ENCODE results near the gene SH3RF2. TPM values are rescaled to one million over a fixed set of nuclear protein-coding genes. Genes with fewer than 3 reads are reported as not detected.

The SH3RF2 gene
- total and polyA plus RNA-seq, 10 of the 15 experiments (the other 5 are each of a cell fraction or from before 2014, with no cell fraction given), result 0.15 TPM; not detected in 9

DNA sequence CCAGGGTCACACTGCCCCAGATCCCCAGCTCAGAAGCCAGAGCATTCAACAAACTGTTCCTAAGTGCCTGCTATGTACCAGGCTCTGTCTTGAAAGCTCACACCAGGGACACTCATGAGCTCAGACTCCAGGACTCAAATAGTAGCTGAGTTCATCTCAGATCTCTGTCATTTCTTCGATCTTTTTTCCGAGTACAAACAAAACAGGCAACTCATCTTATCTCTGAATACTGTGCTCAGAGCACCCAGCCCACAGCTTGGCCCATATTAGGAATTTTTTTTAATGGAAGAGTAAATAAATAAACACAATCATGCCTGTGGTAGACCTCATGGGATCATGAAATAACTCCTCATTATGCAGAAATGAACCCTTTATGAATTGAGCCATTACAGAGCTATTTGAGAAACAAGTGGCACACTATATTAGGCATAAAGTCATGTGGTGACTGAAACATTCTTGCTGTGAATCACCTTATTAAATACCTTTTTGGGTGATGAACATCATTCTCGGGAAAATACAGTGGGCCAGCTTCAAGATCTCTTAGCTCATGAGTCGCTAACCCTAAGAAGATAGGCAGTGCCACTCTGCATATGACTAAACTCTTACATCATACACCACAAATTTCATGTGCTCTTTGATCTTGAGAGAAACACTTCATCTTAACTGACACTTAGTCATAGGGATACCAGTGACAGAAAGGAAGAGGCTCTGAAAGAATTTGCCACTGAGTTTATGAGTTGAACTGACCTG, 9.9 kb downstream of the SH3RF2 start (continued):
- no peak for TF ChIP-seq REST (IDR thresholded peaks at IDR 0.05; ENCODE audit: low read depth, low read length)
- no peak for TF ChIP-seq MEF2A (IDR thresholded peaks at IDR 0.05; ENCODE audit: insufficient read depth, low read depth, low read length)
- TF ChIP-seq RUNX3 (IDR thresholded peaks at IDR 0.05; ENCODE audit: low read length), result peak; percentile 96
- no peak for TF ChIP-seq RBBP5 (conservative IDR thresholded peaks at IDR 0.05)
- no peak for TF ChIP-seq MYC (IDR thresholded peaks at IDR 0.05; ENCODE audit: insufficient read depth, insufficient read length, insufficient replicate concordance, low read length, severe bottlenecking)
- TF ChIP-seq, protein P1, sequence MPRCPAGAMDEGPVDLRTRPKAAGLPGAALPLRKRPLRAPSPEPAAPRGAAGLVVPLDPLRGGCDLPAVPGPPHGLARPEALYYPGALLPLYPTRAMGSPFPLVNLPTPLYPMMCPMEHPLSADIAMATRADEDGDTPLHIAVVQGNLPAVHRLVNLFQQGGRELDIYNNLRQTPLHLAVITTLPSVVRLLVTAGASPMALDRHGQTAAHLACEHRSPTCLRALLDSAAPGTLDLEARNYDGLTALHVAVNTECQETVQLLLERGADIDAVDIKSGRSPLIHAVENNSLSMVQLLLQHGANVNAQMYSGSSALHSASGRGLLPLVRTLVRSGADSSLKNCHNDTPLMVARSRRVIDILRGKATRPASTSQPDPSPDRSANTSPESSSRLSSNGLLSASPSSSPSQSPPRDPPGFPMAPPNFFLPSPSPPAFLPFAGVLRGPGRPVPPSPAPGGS (IDR thresholded peaks at IDR 0.05; ENCODE audit: borderline replicate concordance, insufficient read depth, low read depth, low read length, poor library complexity, severe bottlenecking), result no peak
- TF ChIP-seq ZNF24 (IDR thresholded peaks at IDR 0.05), result no peak
- no peak for TF ChIP-seq NBN (IDR thresholded peaks at IDR 0.05)
- TF ChIP-seq ZNF384 (IDR thresholded peaks at IDR 0.05; ENCODE audit: borderline replicate concordance, low read depth, low read length), result no peak
- TF ChIP-seq TBL1XR1 (IDR thresholded peaks at IDR 0.05; ENCODE audit: low read depth, low read length), result no peak
- TF ChIP-seq CBX3 (IDR thresholded peaks at IDR 0.05; ENCODE audit: borderline replicate concordance, low read depth), result no peak
- TF ChIP-seq MEF2B (IDR thresholded peaks at IDR 0.05; ENCODE audit: partially characterized antibody, poor library complexity, severe bottlenecking), result no peak
- TF ChIP-seq GABPA (IDR thresholded peaks at IDR 0.05; ENCODE audit: low read depth), result no peak
- no peak for TF ChIP-seq CBFB (IDR thresholded peaks at IDR 0.05; ENCODE audit: low read depth)
- no peak for TF ChIP-seq TCF3 (IDR thresholded peaks at IDR 0.05; ENCODE audit: borderline replicate concordance, insufficient read depth, low read depth, low read length)
- TF ChIP-seq IRF4 (IDR thresholded peaks at IDR 0.05; ENCODE audit: low read depth, low read length), result peak; percentile 84; the same call in 1 of the 2 replicates
- TF ChIP-seq POLR2AphosphoS5 (IDR thresholded peaks at IDR 0.05; ENCODE audit: low read length), result no peak
- no peak for TF ChIP-seq KLF5 (IDR thresholded peaks at IDR 0.05; ENCODE audit: partially characterized antibody)
- TF ChIP-seq WRNIP1 (IDR thresholded peaks at IDR 0.05; ENCODE audit: borderline replicate concordance, low read depth, low read length), result no peak
- TF ChIP-seq PAX5 (IDR thresholded peaks at IDR 0.05; ENCODE audit: borderline replicate concordance, low read depth, low read length), result 0 out of 2 replicates have a peak, but pooled peaks have one; percentile 9
- TF ChIP-seq EP300 (IDR thresholded peaks at IDR 0.05; ENCODE audit: borderline replicate concordance in 1 of 2, control insufficient read depth in 1 of 2, low read depth in 2 of 2, low read length in 2 of 2), result peak in 1 of 2 experiments; percentile 28; a peak in 1 of 4 replicates
- no peak for TF ChIP-seq SMAD5 (IDR thresholded peaks at IDR 0.05; ENCODE audit: low read depth)
- no peak for TF ChIP-seq CBX5 (IDR thresholded peaks at IDR 0.05; ENCODE audit: low read depth)

All from GM12878 (cell line).